AG09309 (cell line): ENCODE data around the gene PTPN2.

Experiments
- DNase-seq: peaks from one replicate; pipeline ENCODE4 v3.0.0-alpha.2; 2010; ENCODE audit warnings: low read depth
- H3K4me3 ChIP-seq: 2 replicates; pipeline ENCODE4 v1.5.1; 2011; ENCODE audit warnings: mild to moderate bottlenecking, low read depth, low read length, moderate library complexity; ENCODE audit not compliant: control insufficient read depth
- CTCF ChIP-seq: IDR thresholded peaks from 2 replicates; pipeline ENCODE4 v1.5.1; 2011; ENCODE audit warnings: mild to moderate bottlenecking, low read depth, low read length, inconsistent platforms; ENCODE audit not compliant: insufficient read depth, control insufficient read depth; ENCODE audit errors: missing control alignments

PTPN2 gene

GRCh38 chr18:12852566-12853315, 31.3 kb downstream of the PTPN2 start:
- no peak for DNase-seq
- TF ChIP-seq CTCF, result no peak
- H3K4me3 ChIP-seq, result no peak overlapping the region

GRCh38 chr18:12851716-12852115, 32.3 kb downstream of the PTPN2 start:
- no peak for TF ChIP-seq CTCF
- H3K4me3 ChIP-seq, result no peak overlapping the region
- no peak for DNase-seq

- no peak for TF ChIP-seq CTCF
- no peak overlapping the region for H3K4me3 ChIP-seq
- DNase-seq, result no peak
These were observed 34.5 kb downstream of the PTPN2 start for GRCh38 chr18:12849548-12849947.

- no peak for TF ChIP-seq CTCF
- no peak for DNase-seq
- no peak overlapping the region for H3K4me3 ChIP-seq
These were observed 35.6 kb downstream of the PTPN2 start for GRCh38 chr18:12848405-12848804.

GRCh38 chr18:12844391-12844790, 39.6 kb downstream of the PTPN2 start:
- TF ChIP-seq CTCF, result no peak
- no peak for DNase-seq
- no peak overlapping the region for H3K4me3 ChIP-seq

- H3K4me3 ChIP-seq, result no peak overlapping the region
- DNase-seq, result no peak
- TF ChIP-seq CTCF, result no peak
These were observed 40.4 kb downstream of the PTPN2 start for GRCh38 chr18:12843420-12844350.
